Effector memory CD8-positive, alpha-beta T cell (primary cell): Measurements from ENCODE around the gene TNS2.

ENCODE experiments used
- ATAC-seq: fragments of 150-1000 bp; cut with Tn5 transposase; replicated peaks from 2 replicates; pipeline ENCODE4 v1.10.0; 2021; ENCODE audit warnings: mild to moderate bottlenecking, moderate library complexity
- DNase-seq, 3 experiments: peaks; one replicate each; pipeline ENCODE4 v3.0.0; 2021
- H3K27ac Mint-ChIP-seq, 2 donors: one replicate each; pipeline ENCODE4 v1.8.0; 2022; ENCODE audit warnings: mild to moderate bottlenecking in 2 of 2, mixed read lengths in 2 of 2, moderate library complexity in 2 of 2
- H3K27me3 Mint-ChIP-seq, 2 donors: one replicate each; pipeline ENCODE4 v1.8.0; 2022; ENCODE audit warnings: mixed read lengths in 2 of 2
- H3K36me3 Mint-ChIP-seq: one replicate; pipeline ENCODE4 v1.8.0; 2022; ENCODE audit warnings: mild to moderate bottlenecking, moderate library complexity, mixed read lengths; ENCODE audit not compliant: insufficient read depth
- H3K4me1 Mint-ChIP-seq, 2 donors: one replicate each; pipeline ENCODE4 v1.8.0; 2022; ENCODE audit warnings: low read depth in 2 of 2, mixed read lengths in 2 of 2
- H3K4me3 Mint-ChIP-seq, 2 donors: one replicate each; pipeline ENCODE4 v1.8.0; 2022; ENCODE audit warnings: mild to moderate bottlenecking in 2 of 2, mixed read lengths in 2 of 2, moderate library complexity in 2 of 2
- H3K9me3 Mint-ChIP-seq, 2 donors: one replicate each; pipeline ENCODE4 v1.8.0; 2022; ENCODE audit warnings: mixed read lengths in 2 of 2

TNS2 gene

GRCh38 chr12:53074283-53074998 lies 24.6 kb downstream of the TNS2 start:
- no peak overlapping the region for H3K4me3 Mint-ChIP-seq
- no peaks in the 10 kb centered on the region for H3K27me3 Mint-ChIP-seq
- peaks cover 41 to 57% of the 10 kb centered on the region in 2 donors for H3K4me1 Mint-ChIP-seq
- H3K36me3 Mint-ChIP-seq: peaks cover 70% of the 10 kb centered on the region
- H3K9me3 Mint-ChIP-seq: no peaks in the 10 kb centered on the region
- DNase-seq (no peak), ATAC-seq (no peak)
- peak overlapping the region; percentile 26 to 39 for H3K27ac Mint-ChIP-seq

- Mint-ChIP-seq H3K4me3 (no peak overlapping the region), H3K27ac (peak overlapping the region; percentile 26 to 39), H3K9me3 (no peaks in the 10 kb centered on the region), H3K36me3 (peaks cover 74% of the 10 kb centered on the region), H3K4me1 (peaks cover 45 to 61% of the 10 kb centered on the region in 2 donors), H3K27me3 (no peaks in the 10 kb centered on the region)
- no peak for ATAC-seq
- DNase-seq: no peak
These were observed 25.1 kb downstream of the TNS2 start for GRCh38 chr12:53074999-53075370.

DNA sequence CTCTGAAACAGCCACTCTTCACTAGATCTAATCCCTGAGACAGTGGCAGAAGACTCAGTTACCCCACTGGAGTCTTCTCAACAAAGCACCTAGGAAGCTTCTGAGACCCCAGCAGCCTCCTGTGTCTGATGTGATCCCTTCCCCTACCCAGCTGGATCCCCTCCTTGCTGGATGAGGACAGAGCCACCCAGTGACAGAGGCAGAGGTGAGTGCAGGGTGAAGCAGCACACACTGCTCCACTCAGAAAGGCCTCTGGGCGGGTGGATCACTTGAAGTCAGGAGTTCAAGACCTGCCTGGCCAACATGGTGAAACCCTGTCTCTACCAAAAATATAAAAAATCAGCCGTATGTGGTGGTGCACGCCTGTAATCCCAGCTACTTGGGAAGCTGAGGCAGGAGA lies 26.6 kb downstream of the TNS2 start:
- DNase-seq (no peak), ATAC-seq (no peak)
- H3K4me1 Mint-ChIP-seq: peaks cover 43 to 62% of the 10 kb centered on the region in 2 donors
- H3K36me3 Mint-ChIP-seq: peaks cover 65% of the 10 kb centered on the region
- H3K9me3 Mint-ChIP-seq: no peaks in the 10 kb centered on the region
- peak overlapping the region in 1 of 2 donors; percentile 22 for H3K4me3 Mint-ChIP-seq
- no peaks in the 10 kb centered on the region for H3K27me3 Mint-ChIP-seq
- peak overlapping the region in 1 of 2 donors; percentile 44 for H3K27ac Mint-ChIP-seq

DNA sequence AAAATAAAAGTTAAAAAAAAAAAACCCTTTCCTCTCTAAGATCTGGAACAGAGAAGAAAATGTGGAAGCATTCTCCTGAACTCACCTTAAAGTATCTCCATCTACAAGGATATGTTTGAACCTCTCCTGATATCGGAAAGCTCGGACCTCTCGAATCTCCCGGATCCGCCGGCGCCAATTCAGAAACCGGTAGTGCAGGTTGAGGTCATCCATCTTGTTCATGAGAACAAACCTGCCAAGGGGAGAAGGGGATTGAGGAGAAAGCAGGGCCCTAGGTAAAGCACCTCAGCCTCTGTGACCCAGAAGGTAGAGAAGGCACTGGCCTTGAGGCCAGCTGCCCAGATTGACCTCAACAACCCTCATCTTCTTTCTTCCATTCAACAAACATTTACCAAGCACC lies 27.2 kb downstream of the TNS2 start:
- Mint-ChIP-seq H3K4me1 (peaks cover 41 to 59% of the 10 kb centered on the region in 2 donors), H3K36me3 (peaks cover 60% of the 10 kb centered on the region), H3K27ac (peak overlapping the region; percentile 44 to 98), H3K4me3 (peak overlapping the region; percentile 86 to 97), H3K9me3 (no peaks in the 10 kb centered on the region), H3K27me3 (no peaks in the 10 kb centered on the region)
- DNase-seq: no peak
- no peak for ATAC-seq

- H3K27me3 Mint-ChIP-seq: no peaks in the 10 kb centered on the region
- H3K4me1 Mint-ChIP-seq: peaks cover 38 to 55% of the 10 kb centered on the region in 2 donors
- H3K4me3 Mint-ChIP-seq: peak overlapping the region; percentile 86 to 97
- ATAC-seq (peak; percentile 44), DNase-seq (peak in 2 of 3 experiments; percentile 36 to 44)
- H3K9me3 Mint-ChIP-seq: no peaks in the 10 kb centered on the region
- H3K36me3 Mint-ChIP-seq: peaks cover 45% of the 10 kb centered on the region
- H3K27ac Mint-ChIP-seq: peak overlapping the region; percentile 94 to 98
These were observed 28.8 kb downstream of the TNS2 start for GRCh38 chr12:53078425-53079225.

DNA sequence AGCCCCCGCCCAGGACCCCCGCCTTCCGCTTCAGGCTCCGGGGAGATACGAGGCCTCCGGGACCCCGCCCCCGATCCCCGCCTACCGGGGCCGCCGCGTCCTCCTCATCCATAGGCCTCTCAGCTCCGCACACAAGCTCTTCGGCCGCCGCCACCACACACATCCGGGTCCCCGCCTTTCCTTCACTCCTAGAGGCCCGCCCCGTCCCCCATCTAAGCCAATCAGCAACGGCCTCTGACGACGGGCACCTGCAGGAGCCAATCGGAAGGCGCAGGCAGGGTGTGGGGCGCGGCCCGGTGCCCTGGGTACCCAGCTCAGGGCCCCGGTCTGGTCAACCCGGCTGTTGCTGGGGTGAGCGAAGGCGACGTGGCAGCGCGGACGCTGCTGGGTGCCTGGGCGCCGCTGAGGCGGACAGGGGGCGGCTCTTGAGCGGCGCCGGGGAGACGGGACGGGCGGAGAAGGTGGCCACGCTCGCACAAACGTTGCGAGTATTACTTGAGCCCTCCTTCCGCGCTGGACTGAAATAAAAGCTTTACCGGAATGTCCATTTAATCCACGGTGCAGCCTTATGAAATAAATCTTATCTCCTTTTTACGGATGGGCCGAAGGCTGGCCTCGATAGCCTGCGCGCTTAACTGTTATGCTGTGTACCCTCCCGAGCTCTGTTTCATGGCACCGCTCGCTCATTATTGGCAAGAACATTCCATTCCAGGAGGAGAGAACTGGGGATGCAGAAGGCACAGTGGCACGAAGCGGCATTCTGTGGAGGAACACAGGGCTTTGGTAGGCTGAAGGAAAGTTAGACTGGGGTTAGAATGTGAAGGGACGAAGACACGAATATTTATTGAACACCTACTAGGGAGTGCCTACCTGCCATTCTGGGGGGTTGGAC lies 29.6 kb downstream of the TNS2 start, which contains the start of gene SPRYD3:
Gene SPRYD3 (minus strand): TSS at position 165 of the 892 bp plus-strand sequence. CDS start 57 bp downstream, at position 108.
- Mint-ChIP-seq H3K27me3 (no peaks in the 10 kb centered on the region), H3K4me1 (peaks cover 33 to 48% of the 10 kb centered on the region in 2 donors), H3K4me3 (peak within 1 kb of the TSS; percentile 86 to 97), H3K9me3 (no peaks in the 10 kb centered on the region), H3K36me3 (peaks cover 38% of the 10 kb centered on the region), H3K27ac (peak within 1 kb of the TSS; percentile 94 to 98)
- ATAC-seq (peak; percentile 95), DNase-seq (peak; percentile 96 to 100 (median 97))

- Mint-ChIP-seq H3K4me3 (no peak overlapping the region), H3K9me3 (no peaks in the 10 kb centered on the region), H3K27ac (no peak overlapping the region), H3K4me1 (peaks cover 13 to 23% of the 10 kb centered on the region in 2 donors), H3K27me3 (peaks cover 11 to 20% of the 10 kb centered on the region in 2 donors), H3K36me3 (peaks cover 13% of the 10 kb centered on the region)
- DNase-seq (no peak), ATAC-seq (no peak)
These were observed 32.8 kb downstream of the TNS2 start for GRCh38 chr12:53082637-53083175.

DNA sequence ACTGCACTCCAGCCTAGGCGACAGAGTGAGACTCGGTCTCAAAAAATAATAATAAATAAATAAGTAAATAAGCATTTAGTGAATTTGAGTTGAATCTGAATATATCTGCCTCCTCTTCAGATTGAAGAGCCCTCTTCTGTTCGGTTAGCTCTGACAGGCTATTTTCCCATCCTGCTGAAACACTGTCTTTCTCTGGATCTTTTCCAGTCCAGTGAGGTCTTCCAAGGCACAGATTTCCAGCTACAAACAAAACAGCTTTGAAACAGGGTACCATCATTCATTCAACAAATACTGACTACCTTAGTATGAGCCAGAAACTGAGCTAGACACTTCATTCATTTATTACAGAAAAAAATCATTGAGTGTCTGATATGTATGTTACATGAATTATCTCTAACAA lies 36.5 kb downstream of the TNS2 start:
- DNase-seq: no peak
- H3K9me3 Mint-ChIP-seq: no peaks in the 10 kb centered on the region
- no peaks in the 10 kb centered on the region for H3K36me3 Mint-ChIP-seq
- H3K4me3 Mint-ChIP-seq: no peak overlapping the region
- ATAC-seq: no peak
- no peaks in the 10 kb centered on the region for H3K4me1 Mint-ChIP-seq
- H3K27me3 Mint-ChIP-seq: peaks cover 11 to 26% of the 10 kb centered on the region in 2 donors
- no peak overlapping the region for H3K27ac Mint-ChIP-seq

GRCh38 chr12:53090105-53090504 lies 40.2 kb downstream of the TNS2 start:
- ATAC-seq (no peak), DNase-seq (no peak)
- peaks cover 11 to 33% of the 10 kb centered on the region in 2 donors for H3K27me3 Mint-ChIP-seq
- no peaks in the 10 kb centered on the region for H3K36me3 Mint-ChIP-seq
- no peak overlapping the region for H3K4me3 Mint-ChIP-seq
- H3K27ac Mint-ChIP-seq: no peak overlapping the region
- peaks cover 0 to 3% of the 10 kb centered on the region in 2 donors for H3K4me1 Mint-ChIP-seq
- no peaks in the 10 kb centered on the region for H3K9me3 Mint-ChIP-seq

DNA sequence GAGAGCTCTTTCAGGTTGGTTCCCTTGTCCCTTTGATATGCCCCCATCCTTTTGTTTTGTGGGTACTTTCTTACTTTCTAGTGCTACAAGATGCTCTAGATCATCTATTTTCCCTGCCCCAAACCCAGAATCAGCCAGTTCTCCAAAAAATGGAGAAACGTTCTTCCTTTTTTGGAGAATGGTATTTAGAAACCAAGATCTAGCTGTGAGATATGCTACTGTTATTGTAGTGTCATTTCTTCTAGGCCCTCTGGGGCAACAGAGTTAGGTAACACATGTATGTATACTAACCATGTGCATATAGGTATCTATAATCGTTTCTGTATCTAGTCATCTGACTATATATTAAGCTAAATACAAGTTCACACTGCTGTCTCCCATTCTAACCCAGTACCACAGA lies 40.7 kb downstream of the TNS2 start:
- DNase-seq: no peak
- peaks cover 10 to 29% of the 10 kb centered on the region in 2 donors for H3K27me3 Mint-ChIP-seq
- ATAC-seq: no peak
- no peaks in the 10 kb centered on the region for H3K9me3 Mint-ChIP-seq
- peaks cover 0 to 3% of the 10 kb centered on the region in 2 donors for H3K4me1 Mint-ChIP-seq
- H3K27ac Mint-ChIP-seq: no peak overlapping the region
- no peak overlapping the region for H3K4me3 Mint-ChIP-seq
- H3K36me3 Mint-ChIP-seq: no peaks in the 10 kb centered on the region

GRCh38 chr12:53091756-53092155 lies 41.9 kb downstream of the TNS2 start:
- Mint-ChIP-seq H3K9me3 (no peaks in the 10 kb centered on the region), H3K4me3 (no peak overlapping the region), H3K27me3 (peaks cover 5 to 20% of the 10 kb centered on the region in 2 donors), H3K36me3 (no peaks in the 10 kb centered on the region), H3K4me1 (peaks cover 0 to 3% of the 10 kb centered on the region in 2 donors), H3K27ac (no peak overlapping the region)
- ATAC-seq: no peak
- DNase-seq: no peak

GRCh38 chr12:53093777-53094393 lies 44.0 kb downstream of the TNS2 start:
- no peak for ATAC-seq
- peak overlapping the region in 1 of 2 donors; percentile 67 for H3K27ac Mint-ChIP-seq
- H3K4me3 Mint-ChIP-seq: no peak overlapping the region
- H3K36me3 Mint-ChIP-seq: no peaks in the 10 kb centered on the region
- no peaks in the 10 kb centered on the region for H3K9me3 Mint-ChIP-seq
- no peak for DNase-seq
- peaks cover 0 to 7% of the 10 kb centered on the region in 2 donors for H3K27me3 Mint-ChIP-seq
- peaks cover 16% of the 10 kb centered on the region in 2 donors for H3K4me1 Mint-ChIP-seq
